ENCODE data around the gene ASB1.
A peak's percentile ranks its signal among the peaks of the same experiment; 100 is the strongest.

The ASB1 gene

GRCh38 chr2:238483021-238483420 lies 56.3 kb downstream of the ASB1 start:
- H3K4me3 Mint-ChIP-seq, result no peak overlapping the region
- ATAC-seq (replicated peaks) (no peak), DNase-seq (no peak)
- H3K27ac Mint-ChIP-seq, result no peak overlapping the region
- no peaks in the 10 kb centered on the region for H3K4me1 Mint-ChIP-seq (ENCODE audit: low read depth in 2 of 2)
- H3K36me3 Mint-ChIP-seq (ENCODE audit: insufficient read depth), result peaks cover 3% of the 10 kb centered on the region
- no peaks in the 10 kb centered on the region for H3K27me3 Mint-ChIP-seq
- H3K9me3 Mint-ChIP-seq, result peaks cover 0 to 8% of the 10 kb centered on the region in 2 donors

DNA sequence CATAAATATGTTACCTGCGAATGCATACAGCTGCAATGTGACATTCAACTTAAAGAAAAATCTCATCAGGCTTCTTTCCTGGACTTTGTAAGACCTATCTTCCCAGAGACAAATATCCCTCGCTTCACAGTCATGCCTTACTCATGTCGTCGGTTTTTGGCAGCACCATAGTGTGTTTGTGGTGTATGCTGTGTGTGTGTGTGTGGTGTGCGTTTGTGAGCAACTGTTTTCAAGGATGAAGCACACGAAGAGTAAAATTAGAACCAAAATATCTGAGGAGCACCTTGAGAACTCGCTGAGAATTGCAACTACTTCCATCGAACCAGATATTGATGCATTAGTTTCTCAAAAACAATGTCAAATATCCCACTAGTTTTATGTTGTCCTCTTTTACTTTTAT lies 56.9 kb downstream of the ASB1 start:
- no peak overlapping the region for H3K27ac Mint-ChIP-seq
- H3K4me1 Mint-ChIP-seq (ENCODE audit: low read depth in 2 of 2), result no peaks in the 10 kb centered on the region

GRCh38 chr2:238484522-238485452 lies 58.1 kb downstream of the ASB1 start:
- no peak overlapping the region for H3K4me3 Mint-ChIP-seq
- no peaks in the 10 kb centered on the region for H3K4me1 Mint-ChIP-seq (ENCODE audit: low read depth in 2 of 2)
- DNase-seq, result no peak
- no peaks in the 10 kb centered on the region for H3K27me3 Mint-ChIP-seq
- no peak for ATAC-seq (replicated peaks)
- H3K9me3 Mint-ChIP-seq, result peaks cover 0 to 6% of the 10 kb centered on the region in 2 donors
- H3K36me3 Mint-ChIP-seq (ENCODE audit: insufficient read depth), result no peaks in the 10 kb centered on the region
- H3K27ac Mint-ChIP-seq, result no peak overlapping the region

More for the DNA sequence above, 56.9 kb downstream of the ASB1 start:
- no peaks in the 10 kb centered on the region for H3K27me3 Mint-ChIP-seq
- peaks cover 3% of the 10 kb centered on the region for H3K36me3 Mint-ChIP-seq (ENCODE audit: insufficient read depth)
- DNase-seq, result no peak
- ATAC-seq (replicated peaks), result no peak
- peaks cover 0 to 8% of the 10 kb centered on the region in 2 donors for H3K9me3 Mint-ChIP-seq
- no peak overlapping the region for H3K4me3 Mint-ChIP-seq

DNA sequence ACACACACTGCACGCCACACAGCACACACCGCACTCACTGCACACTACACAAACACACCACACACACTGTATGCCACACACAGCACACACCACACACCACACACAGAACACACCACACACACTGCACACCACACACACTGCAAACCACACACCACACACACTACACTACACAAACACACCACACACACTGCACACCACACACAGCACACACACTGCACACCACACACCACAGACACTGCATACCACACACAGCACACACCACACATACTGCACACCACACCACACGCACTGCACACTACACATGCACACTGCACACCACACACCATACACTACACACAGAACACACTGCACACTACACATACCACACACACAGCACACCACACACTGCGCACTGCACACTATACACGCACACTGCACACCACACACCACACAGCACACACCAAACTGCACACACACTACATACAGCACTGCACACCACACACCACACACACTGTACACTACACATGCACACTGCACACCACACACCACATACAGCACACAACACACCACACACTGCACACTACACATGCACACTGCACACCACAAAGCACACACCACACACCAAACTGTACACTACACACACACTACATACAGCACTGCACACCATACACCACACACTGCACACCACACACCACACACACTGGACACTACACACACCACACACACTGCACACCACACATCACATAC lies 59.6 kb downstream of the ASB1 start:
- ATAC-seq (replicated peaks), result no peak
- Mint-ChIP-seq H3K36me3 (ENCODE audit: insufficient read depth) (no peaks in the 10 kb centered on the region), H3K4me3 (no peak overlapping the region)

DNA sequence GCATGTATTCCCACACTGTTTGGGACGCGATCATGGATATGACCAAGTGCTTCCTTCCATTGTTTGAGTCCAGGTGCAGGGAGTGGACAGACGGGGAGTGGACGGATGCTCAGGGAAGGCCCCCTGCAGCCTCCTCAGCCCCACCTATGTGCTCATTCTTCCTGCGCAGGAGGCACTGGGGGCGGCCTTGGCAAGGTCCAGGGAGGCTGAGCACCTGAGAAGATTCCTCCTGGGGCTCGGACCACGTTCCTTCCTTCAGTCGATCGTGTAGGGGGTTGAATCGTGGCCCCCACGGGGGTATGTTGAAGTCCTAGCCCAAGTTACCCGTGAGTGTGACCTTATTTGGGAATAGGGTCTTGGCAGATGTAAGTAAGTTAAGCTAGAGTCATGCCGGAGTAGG lies 60.4 kb downstream of the ASB1 start:
- H3K4me3 Mint-ChIP-seq, result no peak overlapping the region
- DNase-seq (no peak), ATAC-seq (replicated peaks) (no peak)
- no peaks in the 10 kb centered on the region for H3K36me3 Mint-ChIP-seq (ENCODE audit: insufficient read depth)
- H3K27ac Mint-ChIP-seq, result no peak overlapping the region
- H3K27me3 Mint-ChIP-seq, result no peaks in the 10 kb centered on the region
- no peaks in the 10 kb centered on the region for H3K9me3 Mint-ChIP-seq
- H3K4me1 Mint-ChIP-seq (ENCODE audit: low read depth in 2 of 2), result no peaks in the 10 kb centered on the region

More for the DNA sequence above, 59.6 kb downstream of the ASB1 start:
- no peaks in the 10 kb centered on the region for H3K9me3 Mint-ChIP-seq
- DNase-seq, result no peak
- H3K27me3 Mint-ChIP-seq, result no peaks in the 10 kb centered on the region
- no peaks in the 10 kb centered on the region for H3K4me1 Mint-ChIP-seq (ENCODE audit: low read depth in 2 of 2)
- no peak overlapping the region for H3K27ac Mint-ChIP-seq

- Mint-ChIP-seq H3K27ac (peak overlapping the region in 1 of 2 donors; percentile 47), H3K9me3 (no peaks in the 10 kb centered on the region), H3K4me3 (no peak overlapping the region), H3K27me3 (no peaks in the 10 kb centered on the region), H3K36me3 (ENCODE audit: insufficient read depth) (no peaks in the 10 kb centered on the region), H3K4me1 (ENCODE audit: low read depth in 2 of 2) (no peaks in the 10 kb centered on the region)
- ATAC-seq (replicated peaks) (no peak), DNase-seq (no peak)
Measured at GRCh38 chr2:238487652-238488346, 61.1 kb downstream of the ASB1 start.

DNA sequence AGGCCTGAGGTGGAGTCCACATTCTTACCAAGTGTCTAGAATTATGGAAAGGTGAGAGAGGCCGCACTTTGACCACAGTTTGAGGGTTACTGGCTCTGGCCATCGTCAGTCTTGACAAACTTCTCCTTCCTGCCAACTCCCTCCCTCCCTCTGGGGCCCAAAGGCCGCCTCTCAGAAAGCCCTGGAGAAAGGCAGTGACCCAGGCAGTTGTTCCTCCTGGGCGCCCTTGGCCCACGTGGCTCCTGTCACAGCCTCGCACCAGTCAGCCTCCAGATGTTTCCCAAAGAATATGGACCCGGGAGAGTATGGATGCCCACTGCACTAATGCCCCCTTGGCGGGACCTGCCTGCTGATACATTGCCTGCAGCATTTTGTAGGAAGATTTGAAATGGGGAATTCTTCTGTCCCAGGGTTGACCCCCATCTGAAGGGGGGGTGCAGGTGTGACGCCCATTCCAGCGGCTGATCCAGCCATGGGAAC lies 61.7 kb downstream of the ASB1 start:
- DNase-seq (no peak), ATAC-seq (replicated peaks) (no peak)
- H3K27ac Mint-ChIP-seq, result no peak overlapping the region
- H3K36me3 Mint-ChIP-seq (ENCODE audit: insufficient read depth), result no peaks in the 10 kb centered on the region
- no peaks in the 10 kb centered on the region for H3K27me3 Mint-ChIP-seq
- no peak overlapping the region for H3K4me3 Mint-ChIP-seq
- no peaks in the 10 kb centered on the region for H3K9me3 Mint-ChIP-seq
- H3K4me1 Mint-ChIP-seq (ENCODE audit: low read depth in 2 of 2), result no peaks in the 10 kb centered on the region

- no peaks in the 10 kb centered on the region for H3K9me3 Mint-ChIP-seq
- H3K27ac Mint-ChIP-seq, result no peak overlapping the region
- no peak for DNase-seq
- no peak overlapping the region for H3K4me3 Mint-ChIP-seq
- no peaks in the 10 kb centered on the region for H3K27me3 Mint-ChIP-seq
- peaks cover 5 to 6% of the 10 kb centered on the region in 2 donors for H3K4me1 Mint-ChIP-seq (ENCODE audit: low read depth in 2 of 2)
- no peaks in the 10 kb centered on the region for H3K36me3 Mint-ChIP-seq (ENCODE audit: insufficient read depth)
- no peak for ATAC-seq (replicated peaks)
Measured at GRCh38 chr2:238489431-238489830, 62.7 kb downstream of the ASB1 start.

GRCh38 chr2:238489896-238490295 lies 63.2 kb downstream of the ASB1 start:
- no peaks in the 10 kb centered on the region for H3K9me3 Mint-ChIP-seq
- no peak for ATAC-seq (replicated peaks)
- peaks cover 6 to 8% of the 10 kb centered on the region in 2 donors for H3K4me1 Mint-ChIP-seq (ENCODE audit: low read depth in 2 of 2)
- peak overlapping the region in 1 of 2 donors; percentile 9 for H3K27ac Mint-ChIP-seq
- no peak for DNase-seq
- H3K27me3 Mint-ChIP-seq, result peaks cover 0 to under 1% of the 10 kb centered on the region in 2 donors
- H3K4me3 Mint-ChIP-seq, result no peak overlapping the region
- H3K36me3 Mint-ChIP-seq (ENCODE audit: insufficient read depth), result no peaks in the 10 kb centered on the region

- Mint-ChIP-seq H3K27ac (peak overlapping the region in 1 of 2 donors; percentile 49), H3K4me1 (ENCODE audit: low read depth in 2 of 2) (peaks cover 9 to 11% of the 10 kb centered on the region in 2 donors), H3K4me3 (no peak overlapping the region), H3K27me3 (peaks cover 16 to 17% of the 10 kb centered on the region in 2 donors), H3K36me3 (ENCODE audit: insufficient read depth) (no peaks in the 10 kb centered on the region), H3K9me3 (no peaks in the 10 kb centered on the region)
- ATAC-seq (replicated peaks), result no peak
- DNase-seq, result no peak
Measured at GRCh38 chr2:238492840-238493239, 66.1 kb downstream of the ASB1 start.

DNA sequence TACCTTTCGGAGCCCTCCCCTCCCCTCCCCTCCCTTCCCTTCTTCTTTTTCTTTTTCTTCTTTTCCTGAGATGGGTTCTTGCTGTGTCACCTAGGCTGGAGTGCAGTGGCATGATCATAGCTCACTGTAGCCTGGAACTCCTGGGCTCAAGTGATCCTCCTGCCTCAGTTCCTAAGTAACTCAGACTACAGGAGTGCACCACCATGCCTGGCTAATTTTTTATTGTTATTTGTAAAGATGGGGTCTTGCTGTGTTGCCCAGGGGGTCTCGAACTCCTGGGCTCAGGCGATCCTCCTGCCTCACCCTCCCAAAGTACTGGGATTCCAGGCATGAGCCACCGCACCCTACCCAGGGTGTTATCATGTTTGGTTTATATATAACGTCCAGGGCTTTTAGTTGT lies 66.7 kb downstream of the ASB1 start:
- Mint-ChIP-seq H3K4me3 (no peak overlapping the region), H3K4me1 (ENCODE audit: low read depth in 2 of 2) (peaks cover 9 to 11% of the 10 kb centered on the region in 2 donors), H3K27ac (no peak overlapping the region), H3K27me3 (peaks cover 16 to 19% of the 10 kb centered on the region in 2 donors), H3K36me3 (ENCODE audit: insufficient read depth) (no peaks in the 10 kb centered on the region), H3K9me3 (no peaks in the 10 kb centered on the region)
- DNase-seq, result no peak
- ATAC-seq (replicated peaks), result no peak

DNA sequence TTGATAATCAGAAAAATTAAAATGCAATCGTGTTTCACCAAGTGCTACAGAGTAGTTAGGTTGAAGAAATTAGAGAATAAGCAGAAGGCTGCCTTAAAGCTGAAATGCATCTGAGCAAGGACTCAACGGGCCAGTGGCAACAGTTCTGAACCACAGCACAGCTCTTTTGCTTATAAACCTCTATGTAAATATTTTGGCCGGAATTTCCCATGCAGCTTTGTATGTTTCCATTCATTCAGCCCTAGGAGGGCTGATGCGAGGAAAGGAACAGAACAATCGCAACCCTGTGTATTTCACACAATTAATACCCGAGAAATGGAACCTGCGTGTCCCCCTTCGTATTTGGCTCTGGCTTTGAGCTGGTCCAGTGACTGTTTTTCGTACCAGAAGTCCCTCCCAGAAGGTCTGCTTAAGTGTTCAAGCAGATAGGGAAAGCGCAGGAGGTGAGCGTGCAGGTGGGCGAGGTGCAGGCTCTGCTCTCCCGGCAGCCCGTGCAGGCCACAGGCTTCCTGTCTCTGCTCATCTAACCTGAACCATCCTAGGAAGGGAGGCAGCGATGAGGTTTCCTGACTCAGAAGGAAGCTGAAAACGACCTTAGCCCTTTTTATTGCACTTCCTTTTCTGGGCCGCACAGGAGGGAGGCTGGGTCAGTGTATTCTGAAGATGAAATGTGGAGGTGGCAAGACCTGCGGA lies 67.3 kb downstream of the ASB1 start:
- Mint-ChIP-seq H3K9me3 (no peaks in the 10 kb centered on the region), H3K4me1 (ENCODE audit: low read depth in 2 of 2) (peaks cover 9 to 11% of the 10 kb centered on the region in 2 donors), H3K27ac (peak overlapping the region in 1 of 2 donors; percentile 61), H3K27me3 (peaks cover 16 to 19% of the 10 kb centered on the region in 2 donors), H3K36me3 (ENCODE audit: insufficient read depth) (no peaks in the 10 kb centered on the region), H3K4me3 (peak overlapping the region in 1 of 2 donors; percentile 26)
- ATAC-seq (replicated peaks) (peak; percentile 52), DNase-seq (no peak)

GRCh38 chr2:238494573-238494961 lies 67.8 kb downstream of the ASB1 start:
- ATAC-seq (replicated peaks) (no peak), DNase-seq (no peak)
- Mint-ChIP-seq H3K36me3 (ENCODE audit: insufficient read depth) (no peaks in the 10 kb centered on the region), H3K4me1 (ENCODE audit: low read depth in 2 of 2) (peaks cover 9 to 11% of the 10 kb centered on the region in 2 donors), H3K4me3 (peak overlapping the region in 1 of 2 donors; percentile 26), H3K27ac (peak overlapping the region in 1 of 2 donors; percentile 61), H3K9me3 (no peaks in the 10 kb centered on the region), H3K27me3 (peaks cover 16 to 19% of the 10 kb centered on the region in 2 donors)
